Fibroblast of mammary gland (primary cell): ENCODE measurements around the gene TSKU.

Experiments used
- DNase-seq: peaks from one replicate; pipeline ENCODE4 v3.0.0-alpha.2; 2010; ENCODE audit warnings: low read depth
- H3K4me3 ChIP-seq: 2 replicates; pipeline ENCODE4 v1.5.1; 2011; ENCODE audit warnings: low read depth, mild to moderate bottlenecking, low read length, moderate library complexity; ENCODE audit not compliant: control insufficient read depth
- CTCF ChIP-seq: conservative IDR thresholded peaks from 2 replicates; pipeline ENCODE4 v1.5.1; 2011; ENCODE audit warnings: low read depth, low read length, inconsistent platforms; ENCODE audit not compliant: control insufficient read depth, insufficient read depth

The TSKU gene

GRCh38 chr11:76801225-76801624 lies 18.1 kb downstream of the TSKU start:
- H3K4me3 ChIP-seq: no peak overlapping the region
- no peak for TF ChIP-seq CTCF
- no peak for DNase-seq

- H3K4me3 ChIP-seq: no peak overlapping the region
- no peak for TF ChIP-seq CTCF
- no peak for DNase-seq
Measured at GRCh38 chr11:76801736-76802135, 18.6 kb downstream of the TSKU start.

- TF ChIP-seq CTCF: no peak
- no peak overlapping the region for H3K4me3 ChIP-seq
- DNase-seq: no peak
Measured at GRCh38 chr11:76802151-76802550, 19.0 kb downstream of the TSKU start.

GRCh38 chr11:76802621-76803020 lies 19.5 kb downstream of the TSKU start:
- DNase-seq: no peak
- no peak for TF ChIP-seq CTCF
- no peak overlapping the region for H3K4me3 ChIP-seq

- peak; percentile 68 for DNase-seq
- no peak for TF ChIP-seq CTCF
- H3K4me3 ChIP-seq: no peak overlapping the region
Measured at GRCh38 chr11:76803023-76803422, 19.9 kb downstream of the TSKU start.

GRCh38 chr11:76803811-76804600 lies 20.9 kb downstream of the TSKU start:
- H3K4me3 ChIP-seq: no peak overlapping the region
- DNase-seq: peak; percentile 80
- no peak for TF ChIP-seq CTCF
